ENCODE results near the gene RETNLB. TPM values are rescaled to one million over a fixed set of nuclear protein-coding genes. Genes with fewer than 3 reads are reported as not detected.

The RETNLB gene
- total RNA-seq, 1 experiment from 2014 or later = not detected

DNA sequence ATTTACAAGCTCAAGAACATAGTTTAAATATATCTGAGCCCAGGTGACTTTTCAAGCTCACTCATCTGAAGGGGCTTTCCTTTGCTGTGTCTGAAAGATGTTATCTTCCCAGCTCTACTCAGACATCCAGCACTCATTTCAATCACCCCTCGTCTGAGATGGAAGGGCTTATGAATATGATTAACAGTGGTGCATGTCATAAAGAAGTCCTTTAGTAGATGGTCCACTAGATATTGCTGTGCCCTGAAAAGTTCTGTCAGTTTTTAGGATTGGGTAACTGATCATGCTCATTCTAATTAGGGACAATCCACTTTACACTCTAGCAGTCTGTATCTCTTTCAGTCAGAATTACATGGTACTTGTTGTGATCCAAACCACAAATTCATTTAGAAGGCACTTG lies 28.3 kb downstream of the RETNLB start:
- H3K36me3 Mint-ChIP-seq = no peaks in the 10 kb centered on the region
- peaks cover 9% of the 10 kb centered on the region for H3K4me1 Mint-ChIP-seq
- 0 out of 2 replicates have a peak, but pooled peaks cover under 1% of the 10 kb centered on the region for H3K9me3 Mint-ChIP-seq
- DNase-seq (ENCODE audit: low spot score) = no peak
- CTCF ChIA-PET = no interaction called here
- POLR2A ChIA-PET = no interaction called here
- H3K27me3 Mint-ChIP-seq (ENCODE audit: low read depth) = no peaks in the 10 kb centered on the region; the same call in 1 of the 2 replicates
- TF ChIP-seq, protein P1, sequence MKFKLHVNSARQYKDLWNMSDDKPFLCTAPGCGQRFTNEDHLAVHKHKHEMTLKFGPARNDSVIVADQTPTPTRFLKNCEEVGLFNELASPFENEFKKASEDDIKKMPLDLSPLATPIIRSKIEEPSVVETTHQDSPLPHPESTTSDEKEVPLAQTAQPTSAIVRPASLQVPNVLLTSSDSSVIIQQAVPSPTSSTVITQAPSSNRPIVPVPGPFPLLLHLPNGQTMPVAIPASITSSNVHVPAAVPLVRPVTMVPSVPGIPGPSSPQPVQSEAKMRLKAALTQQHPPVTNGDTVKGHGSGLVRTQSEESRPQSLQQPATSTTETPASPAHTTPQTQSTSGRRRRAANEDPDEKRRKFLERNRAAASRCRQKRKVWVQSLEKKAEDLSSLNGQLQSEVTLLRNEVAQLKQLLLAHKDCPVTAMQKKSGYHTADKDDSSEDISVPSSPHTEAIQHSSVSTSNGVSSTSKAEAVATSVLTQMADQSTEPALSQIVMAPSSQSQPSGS (CRISPR knock-in tag; IDR thresholded peaks at IDR 0.05; ENCODE audit: borderline replicate concordance, low read depth) = no peak
- TF ChIP-seq CREM (CRISPR knock-in tag; IDR thresholded peaks at IDR 0.05) (no peak), ZNF425 (CRISPR knock-in tag; conservative IDR thresholded peaks at IDR 0.05) (no peak), ZNF317 (CRISPR knock-in tag; IDR thresholded peaks at IDR 0.05; ENCODE audit: borderline replicate concordance, low read depth) (no peak)
- H3K27ac Mint-ChIP-seq = no peak overlapping the region
- ATAC-seq = no peak
- H3K4me3 Mint-ChIP-seq = no peak overlapping the region

GRCh38 chr3:108728105-108728504 lies 29.1 kb downstream of the RETNLB start:
- H3K27me3 Mint-ChIP-seq (ENCODE audit: low read depth) = no peaks in the 10 kb centered on the region; the same call in 1 of the 2 replicates
- H3K4me1 Mint-ChIP-seq = peaks cover 9% of the 10 kb centered on the region
- H3K27ac Mint-ChIP-seq = no peak overlapping the region
- no peaks in the 10 kb centered on the region for H3K9me3 Mint-ChIP-seq
- DNase-seq (ENCODE audit: low spot score) (no peak), ATAC-seq (no peak)
- POLR2A ChIA-PET = no interaction called here
- no peaks in the 10 kb centered on the region for H3K36me3 Mint-ChIP-seq
- H3K4me3 Mint-ChIP-seq = no peak overlapping the region
- CTCF ChIA-PET = no interaction called here
- TF ChIP-seq ZNF671 (CRISPR knock-in tag; IDR thresholded peaks at IDR 0.05) (no peak), ZMAT4 (CRISPR knock-in tag; IDR thresholded peaks at IDR 0.05) (no peak), SMAD4 (CRISPR knock-in tag; IDR thresholded peaks at IDR 0.05) (no peak), AFF4 (CRISPR knock-in tag; IDR thresholded peaks at IDR 0.05; ENCODE audit: borderline replicate concordance) (no peak), ETV6 (CRISPR knock-in tag; IDR thresholded peaks at IDR 0.05) (no peak), NR1H2 (CRISPR knock-in tag; IDR thresholded peaks at IDR 0.05) (no peak), ZNF425 (CRISPR knock-in tag; conservative IDR thresholded peaks at IDR 0.05) (no peak), ZNF138 (CRISPR knock-in tag; conservative IDR thresholded peaks at IDR 0.05) (no peak), ZNF219 (CRISPR knock-in tag; IDR thresholded peaks at IDR 0.05; ENCODE audit: borderline replicate concordance) (no peak), FOXK1 (CRISPR knock-in tag; IDR thresholded peaks at IDR 0.05) (no peak), ZNF263 (CRISPR knock-in tag; IDR thresholded peaks at IDR 0.05; ENCODE audit: low read depth) (no peak), FOXP4 (CRISPR knock-in tag; IDR thresholded peaks at IDR 0.05) (no peak)
- TF ChIP-seq, protein P2, sequence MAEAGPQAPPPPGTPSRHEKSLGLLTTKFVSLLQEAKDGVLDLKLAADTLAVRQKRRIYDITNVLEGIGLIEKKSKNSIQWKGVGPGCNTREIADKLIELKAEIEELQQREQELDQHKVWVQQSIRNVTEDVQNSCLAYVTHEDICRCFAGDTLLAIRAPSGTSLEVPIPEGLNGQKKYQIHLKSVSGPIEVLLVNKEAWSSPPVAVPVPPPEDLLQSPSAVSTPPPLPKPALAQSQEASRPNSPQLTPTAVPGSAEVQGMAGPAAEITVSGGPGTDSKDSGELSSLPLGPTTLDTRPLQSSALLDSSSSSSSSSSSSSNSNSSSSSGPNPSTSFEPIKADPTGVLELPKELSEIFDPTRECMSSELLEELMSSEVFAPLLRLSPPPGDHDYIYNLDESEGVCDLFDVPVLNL (CRISPR knock-in tag; IDR thresholded peaks at IDR 0.05; ENCODE audit: borderline replicate concordance, low read depth) = no peak
- TF ChIP-seq, protein P3, sequence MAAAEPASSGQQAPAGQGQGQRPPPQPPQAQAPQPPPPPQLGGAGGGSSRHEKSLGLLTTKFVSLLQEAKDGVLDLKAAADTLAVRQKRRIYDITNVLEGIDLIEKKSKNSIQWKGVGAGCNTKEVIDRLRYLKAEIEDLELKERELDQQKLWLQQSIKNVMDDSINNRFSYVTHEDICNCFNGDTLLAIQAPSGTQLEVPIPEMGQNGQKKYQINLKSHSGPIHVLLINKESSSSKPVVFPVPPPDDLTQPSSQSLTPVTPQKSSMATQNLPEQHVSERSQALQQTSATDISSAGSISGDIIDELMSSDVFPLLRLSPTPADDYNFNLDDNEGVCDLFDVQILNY (CRISPR knock-in tag; IDR thresholded peaks at IDR 0.05) = no peak
